Retinal pigment epithelial cell (primary cell): ENCODE results near the gene MRPL48.
"Not testable (repeated sequence)": the region's sequence is repeated elsewhere in the genome, so short reads cannot be mapped to it uniquely, and the experiment has no call there.

ENCODE experiments used
- DNase-seq: peaks from one replicate; pipeline ENCODE4 v3.0.0-alpha.2; 2010; ENCODE audit warnings: low read depth
- H3K4me3 ChIP-seq: 2 replicates; pipeline ENCODE4 v1.5.1; 2011; ENCODE audit warnings: mild to moderate bottlenecking, low read length, control low read depth, moderate library complexity
- TF ChIP-seq, protein P1 (sequence below): conservative IDR thresholded peaks from 2 replicates; pipeline ENCODE4 v1.5.1; 2011; ENCODE audit warnings: low read depth, low read length, control low read depth, inconsistent platforms

Gene MRPL48

DNA sequence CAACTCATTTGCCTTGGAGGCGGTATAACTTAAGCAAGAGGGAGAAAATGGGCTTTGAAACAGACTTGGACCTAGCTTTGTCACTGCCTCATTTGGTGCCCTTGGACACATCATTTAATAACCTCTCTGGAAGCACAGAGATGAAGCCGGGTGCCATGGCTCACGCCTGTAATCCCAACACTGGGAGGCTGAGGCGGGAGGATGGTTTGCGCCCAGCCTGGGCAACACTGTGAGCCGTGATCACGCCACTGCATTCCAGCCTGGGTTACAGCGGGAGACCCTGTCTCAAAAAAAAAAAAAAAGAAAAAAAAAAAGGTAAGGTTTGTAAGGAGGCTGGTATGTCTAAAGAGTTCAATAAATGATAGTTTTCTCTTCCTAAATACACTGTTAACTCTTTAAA, 88.2 kb downstream of the MRPL48 start:
- no peak for DNase-seq
- H3K4me3 ChIP-seq = peak overlapping the region; percentile 96
- TF ChIP-seq, protein P1, sequence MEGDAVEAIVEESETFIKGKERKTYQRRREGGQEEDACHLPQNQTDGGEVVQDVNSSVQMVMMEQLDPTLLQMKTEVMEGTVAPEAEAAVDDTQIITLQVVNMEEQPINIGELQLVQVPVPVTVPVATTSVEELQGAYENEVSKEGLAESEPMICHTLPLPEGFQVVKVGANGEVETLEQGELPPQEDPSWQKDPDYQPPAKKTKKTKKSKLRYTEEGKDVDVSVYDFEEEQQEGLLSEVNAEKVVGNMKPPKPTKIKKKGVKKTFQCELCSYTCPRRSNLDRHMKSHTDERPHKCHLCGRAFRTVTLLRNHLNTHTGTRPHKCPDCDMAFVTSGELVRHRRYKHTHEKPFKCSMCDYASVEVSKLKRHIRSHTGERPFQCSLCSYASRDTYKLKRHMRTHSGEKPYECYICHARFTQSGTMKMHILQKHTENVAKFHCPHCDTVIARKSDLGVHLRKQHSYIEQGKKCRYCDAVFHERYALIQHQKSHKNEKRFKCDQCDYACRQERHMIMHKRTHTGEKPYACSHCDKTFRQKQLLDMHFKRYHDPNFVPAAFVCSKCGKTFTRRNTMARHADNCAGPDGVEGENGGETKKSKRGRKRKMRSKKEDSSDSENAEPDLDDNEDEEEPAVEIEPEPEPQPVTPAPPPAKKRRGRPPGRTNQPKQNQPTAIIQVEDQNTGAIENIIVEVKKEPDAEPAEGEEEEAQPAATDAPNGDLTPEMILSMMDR = no peak

DNA sequence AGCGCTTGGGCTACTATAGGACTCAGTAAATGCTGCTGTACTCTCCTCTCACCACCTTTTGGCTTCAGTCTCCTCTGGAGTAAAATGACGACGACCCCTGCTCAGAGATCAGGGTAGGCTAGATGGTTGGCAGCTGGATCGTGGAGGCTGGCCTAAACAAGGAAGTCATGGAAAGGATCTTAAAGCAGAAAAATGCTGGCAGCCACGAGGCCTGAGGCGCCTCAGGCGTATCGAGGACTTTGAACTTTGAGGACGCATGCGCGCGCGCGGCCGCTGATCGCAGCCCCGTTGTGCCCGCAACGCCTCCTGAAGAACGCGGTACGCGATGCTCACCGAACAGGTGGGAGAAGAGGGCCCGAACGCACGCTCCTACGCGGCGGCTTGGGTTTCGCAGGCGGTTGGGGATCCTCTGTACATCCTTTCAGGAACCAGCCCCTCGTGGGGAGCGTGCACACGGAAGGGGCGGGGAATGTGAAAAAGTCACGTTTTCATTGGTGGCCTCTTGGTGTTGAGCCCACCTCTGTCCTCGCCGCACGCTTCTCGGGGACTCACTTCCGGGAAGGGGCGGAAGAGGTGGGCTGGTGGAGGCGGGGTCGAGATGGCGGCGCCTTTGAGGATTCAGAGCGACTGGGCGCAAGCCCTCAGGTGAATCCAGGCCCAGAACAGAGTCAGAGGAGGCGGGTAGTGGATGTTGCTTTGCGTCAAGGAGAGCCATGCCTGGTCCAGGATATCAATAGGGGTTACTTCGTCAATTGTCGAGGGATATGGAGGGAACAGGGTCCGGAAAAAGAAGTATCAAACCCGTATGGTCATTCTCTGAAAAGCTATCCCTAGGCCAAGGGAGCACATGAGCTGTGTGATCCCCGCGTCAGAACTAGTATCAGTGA, 89.0 kb downstream of the MRPL48 start, which contains the start of the genes COA4 and PAAF1:
Gene COA4 (minus strand): TSS at position 423 of the 887 bp plus-strand sequence. CDS start 3,468 bp downstream, outside the sequence.
Gene PAAF1 (plus strand): TSS at position 576 of the 887 bp plus-strand sequence. CDS start 23 bp downstream, at position 599.
- peak within 1 kb of the TSS; percentile 96 for H3K4me3 ChIP-seq
- TF ChIP-seq, protein P1 = no peak
- peak; percentile 88 for DNase-seq

DNA sequence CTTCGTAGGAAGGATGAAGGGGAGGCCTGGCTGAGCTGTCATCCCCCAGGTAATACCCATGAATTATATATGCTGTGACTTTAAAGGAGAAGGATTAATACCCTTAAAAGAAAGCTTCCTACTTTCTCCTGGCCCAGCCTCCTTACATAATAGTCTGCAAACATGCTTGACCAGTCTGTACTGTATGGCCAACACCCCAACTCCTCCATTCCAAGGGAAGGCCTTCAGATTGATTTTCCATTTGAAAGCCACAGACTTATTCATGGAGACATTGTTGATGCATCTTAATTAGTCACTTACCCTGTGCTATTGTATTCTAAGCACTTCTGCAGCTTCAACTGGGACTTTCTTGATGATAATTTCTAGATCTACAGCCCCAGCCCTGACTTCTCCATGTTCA, 91.1 kb downstream of the MRPL48 start:
- DNase-seq = no peak
- no peak overlapping the region for H3K4me3 ChIP-seq
- TF ChIP-seq, protein P1 = no peak

DNA sequence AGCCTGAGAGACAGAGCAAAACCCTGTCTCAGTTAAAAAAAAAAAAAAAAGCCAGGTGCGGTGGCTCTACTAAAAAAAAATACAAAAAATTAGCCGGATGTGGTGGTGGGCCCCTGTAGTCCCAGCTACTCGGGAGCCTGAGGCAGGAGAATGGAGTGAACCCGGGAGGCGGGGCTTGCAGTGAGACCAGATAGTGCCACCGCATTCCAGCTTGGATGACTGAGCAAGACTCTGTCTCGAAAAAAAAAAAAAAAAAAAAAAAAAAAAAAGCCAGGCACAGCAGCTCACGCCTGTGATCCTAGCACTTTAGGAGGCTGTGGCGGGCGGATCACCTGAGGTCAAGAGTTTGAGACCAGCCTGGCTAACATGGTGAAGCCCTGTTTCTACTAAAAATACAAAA, 92.8 kb downstream of the MRPL48 start:
- DNase-seq, H3K4me3 ChIP-seq: not testable (repeated sequence)

DNA sequence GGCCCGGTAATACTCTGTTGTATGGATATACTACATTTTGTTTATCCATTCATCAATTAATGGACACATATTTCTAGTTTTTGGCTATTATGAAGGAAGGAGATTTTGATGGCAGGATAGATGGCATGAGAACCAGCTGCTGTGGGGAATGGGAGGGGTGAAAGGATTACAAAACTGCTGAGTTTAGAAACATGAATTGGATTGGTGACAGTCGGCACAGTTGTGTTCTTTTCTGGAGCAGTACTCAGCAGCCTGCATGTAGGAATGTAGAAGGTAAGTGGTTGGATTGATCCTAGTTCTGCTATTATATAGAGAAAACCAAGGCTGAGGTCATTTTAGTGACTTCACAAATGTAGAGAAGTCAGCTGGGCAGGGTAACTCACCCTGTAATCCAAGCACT, 96.2 kb downstream of the MRPL48 start:
- no peak for DNase-seq
- TF ChIP-seq, protein P1 = no peak
- H3K4me3 ChIP-seq = no peak overlapping the region

DNA sequence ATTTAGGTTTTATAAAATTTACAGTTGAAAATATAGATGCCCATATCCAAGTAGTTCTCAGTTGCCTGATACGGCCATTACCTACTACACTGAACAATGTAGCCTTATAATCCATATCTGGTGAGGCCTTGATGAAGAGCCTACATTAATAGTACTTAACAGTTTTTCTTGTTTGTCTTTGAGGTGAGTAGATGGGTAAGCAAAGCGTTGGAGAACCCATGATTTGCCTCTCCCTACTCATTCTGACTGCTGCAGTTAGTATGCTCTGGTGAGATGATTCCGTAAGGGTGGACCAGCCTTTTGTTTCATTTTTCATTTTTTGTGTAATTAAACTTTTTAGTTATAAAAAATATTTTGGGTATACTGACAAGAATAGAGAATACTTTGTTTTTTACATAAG, 100.6 kb downstream of the MRPL48 start:
- H3K4me3 ChIP-seq = no peak overlapping the region
- TF ChIP-seq, protein P1 = no peak
- no peak for DNase-seq

DNA sequence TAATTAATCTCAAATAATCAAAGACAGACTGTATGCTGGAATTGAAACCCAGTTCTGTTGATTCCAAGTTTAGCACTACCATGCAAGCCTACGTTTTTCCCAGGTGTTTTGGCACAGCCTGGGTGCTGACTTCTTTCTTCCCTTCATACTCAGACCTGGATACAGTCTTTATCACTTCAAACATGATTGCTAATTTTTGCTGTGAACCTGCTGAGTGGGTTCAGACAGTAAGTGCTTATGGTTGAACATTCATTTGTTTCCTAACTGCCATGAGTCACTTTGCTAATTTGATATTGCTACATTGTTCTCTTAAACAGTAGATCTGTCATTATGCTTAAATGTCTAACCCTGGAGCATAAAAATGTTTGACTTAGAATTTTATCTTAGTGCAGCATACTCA, 101.3 kb downstream of the MRPL48 start:
- no peak for DNase-seq
- no peak overlapping the region for H3K4me3 ChIP-seq
- TF ChIP-seq, protein P1 = no peak
